Superior temporal gyrus (tissue), 1 donor: ENCODE data around the gene MEIS3.
A peak's percentile ranks its signal among the peaks of the same experiment; 100 is the strongest.

ENCODE experiments used
- DNase-seq: peaks from one replicate; pipeline ENCODE4 v3.0.0-alpha.2; 2016; ENCODE audit errors: extremely low spot score

Gene MEIS3

DNA sequence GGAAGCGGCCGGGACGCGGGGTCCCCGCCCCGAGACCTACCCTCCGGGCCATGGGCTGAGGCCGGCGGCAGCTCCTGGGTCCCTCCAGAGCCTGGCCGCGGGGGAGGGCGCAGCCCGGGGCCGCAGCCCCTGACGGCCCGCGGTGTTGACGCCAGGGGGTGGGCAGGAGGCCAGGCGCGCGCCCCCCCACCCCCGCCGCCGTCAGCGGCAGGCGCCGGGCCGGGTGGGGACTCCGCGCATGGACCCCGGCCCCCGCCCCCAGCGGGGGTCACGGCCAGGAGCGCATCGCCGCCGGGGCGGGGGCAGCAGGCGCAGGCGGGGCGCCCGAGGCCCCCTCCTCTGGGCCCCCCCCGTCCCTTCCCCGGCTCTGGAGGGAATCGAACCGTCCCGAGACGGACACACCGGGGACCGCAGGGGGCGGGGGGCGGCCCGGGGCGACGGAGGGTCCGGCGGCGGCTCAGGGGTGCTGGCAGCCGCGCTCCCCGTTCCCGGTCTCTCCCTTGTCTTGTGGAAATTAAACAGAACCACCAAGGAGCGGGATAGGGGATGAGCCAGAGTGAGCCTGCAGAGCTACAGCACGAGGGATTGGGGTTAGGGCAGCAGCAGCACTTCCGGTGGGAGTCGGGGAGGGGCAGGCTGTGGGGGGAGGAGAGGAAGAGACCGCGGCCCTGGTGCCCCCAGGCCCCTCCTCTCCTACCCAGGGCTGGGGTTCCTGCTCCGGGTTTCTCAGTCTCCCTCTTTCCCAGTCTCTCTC, at the start of gene MEIS3:
Gene MEIS3, minus strand, starts transcription at position 498 of the 754 bp plus-strand sequence. Its CDS starts 446 bp downstream, at position 52.
- no peak for DNase-seq

DNA sequence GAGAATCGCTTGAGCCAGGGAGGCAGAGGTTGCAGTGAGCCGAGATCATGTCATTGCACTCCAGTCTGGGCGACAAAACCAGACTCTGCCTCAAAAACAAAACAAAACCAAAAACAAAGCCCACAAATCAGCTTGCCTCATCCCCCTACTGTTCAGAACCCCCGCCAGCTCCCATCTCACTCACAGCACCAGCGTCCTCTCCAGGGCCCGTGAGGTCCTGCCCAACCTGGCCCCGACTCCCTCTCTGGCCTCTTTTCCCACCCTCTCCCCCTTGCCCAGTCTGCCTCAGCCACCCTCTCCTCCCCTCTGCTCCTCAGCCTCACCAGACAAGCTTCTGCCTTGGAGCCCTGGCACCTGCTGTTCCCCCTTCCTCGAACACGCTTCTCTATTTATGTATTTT, 48.6 kb upstream of the MEIS3 start:
- DNase-seq = no peak

DNA sequence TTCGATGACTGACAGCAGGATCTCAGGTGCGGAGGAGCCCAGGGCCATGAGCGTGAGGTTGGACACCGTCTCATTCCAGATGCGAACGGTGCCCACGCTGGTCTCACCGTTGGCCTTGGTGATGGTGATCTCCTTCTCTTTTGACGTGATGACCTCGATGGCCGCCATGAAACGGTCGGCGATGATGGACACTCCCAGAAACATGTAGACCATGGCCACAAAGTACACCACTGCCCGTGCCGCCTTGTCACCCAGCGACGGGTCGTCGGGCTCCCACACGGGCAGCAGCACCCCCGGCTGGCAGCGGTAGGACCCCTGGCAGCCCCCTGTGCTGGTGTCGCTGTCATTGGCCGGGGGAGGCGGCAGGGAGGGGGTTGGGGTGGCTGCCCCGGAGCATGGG, 46.6 kb upstream of the MEIS3 start:
- DNase-seq = no peak

DNA sequence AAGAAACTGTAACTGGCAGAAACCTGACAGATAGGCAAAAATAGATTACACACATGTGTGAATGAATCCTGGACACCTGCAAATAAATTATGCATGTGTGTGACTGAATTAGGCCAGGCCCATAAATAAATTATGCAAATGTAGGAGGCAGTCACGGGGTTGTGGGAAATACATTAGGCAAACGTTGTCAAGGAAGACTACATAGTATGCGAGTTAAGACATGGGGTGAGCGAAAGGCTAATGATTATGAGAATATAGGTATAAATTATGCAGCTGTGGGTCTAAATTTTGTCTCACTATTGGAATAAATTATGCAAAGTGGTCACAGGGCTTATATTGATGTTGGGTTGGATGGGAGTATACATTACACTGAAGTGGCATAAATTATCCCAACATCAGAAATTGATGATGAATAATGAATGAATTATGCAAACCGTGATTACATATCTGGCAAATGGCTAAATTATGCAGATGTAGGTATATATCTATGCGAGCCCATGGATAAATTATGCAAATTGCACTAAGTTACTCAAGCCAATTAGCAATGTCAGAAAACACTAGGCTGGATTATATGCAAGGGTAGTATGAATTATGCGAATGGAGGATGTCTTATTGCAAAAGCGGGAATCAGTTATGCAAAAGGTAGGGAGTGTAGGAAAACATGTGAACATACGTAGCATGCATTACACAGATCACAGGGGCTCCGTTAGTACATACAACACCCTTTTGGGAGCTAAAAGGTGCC, 45.5 kb upstream of the MEIS3 start:
- DNase-seq = no peak

DNA sequence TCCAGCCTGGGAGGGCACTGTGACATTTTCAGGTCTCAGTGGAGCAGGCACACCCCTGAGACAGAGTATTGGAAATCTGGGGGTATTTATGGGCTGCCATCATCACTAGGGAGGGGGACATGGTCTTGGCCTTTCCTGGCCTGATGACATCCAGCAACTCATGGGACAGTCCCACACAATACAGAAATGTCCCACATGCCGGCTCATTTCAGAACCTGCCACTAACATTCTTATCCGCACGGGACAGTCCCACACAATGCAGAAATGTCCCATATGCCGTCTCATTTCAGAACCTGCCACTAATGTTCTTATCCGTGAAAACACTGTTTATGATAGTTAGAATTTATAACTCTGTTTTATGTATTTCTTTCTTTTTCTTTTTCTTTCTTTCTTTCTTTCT, 42.5 kb upstream of the MEIS3 start:
- DNase-seq = no peak

DNA sequence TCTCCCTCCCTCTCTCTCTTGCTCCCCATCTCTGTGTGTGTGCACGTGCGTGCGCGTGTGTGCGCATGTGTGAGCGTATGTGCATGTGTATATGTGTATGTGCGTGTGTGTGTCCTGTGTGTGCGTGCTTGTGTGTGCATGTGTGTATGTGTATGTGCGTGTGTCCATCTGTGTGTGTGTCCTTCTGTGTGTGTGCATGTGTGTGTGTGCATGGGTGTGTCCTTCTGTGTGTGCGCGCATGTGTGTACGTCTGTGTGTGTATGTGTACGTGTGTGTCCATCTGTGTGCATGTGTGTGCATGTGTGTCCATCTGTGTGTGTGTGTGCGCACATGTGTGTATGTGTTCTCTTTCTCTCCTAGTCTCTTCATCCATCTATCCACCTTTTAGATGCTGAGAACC, 40.1 kb upstream of the MEIS3 start:
- DNase-seq = no peak

DNA sequence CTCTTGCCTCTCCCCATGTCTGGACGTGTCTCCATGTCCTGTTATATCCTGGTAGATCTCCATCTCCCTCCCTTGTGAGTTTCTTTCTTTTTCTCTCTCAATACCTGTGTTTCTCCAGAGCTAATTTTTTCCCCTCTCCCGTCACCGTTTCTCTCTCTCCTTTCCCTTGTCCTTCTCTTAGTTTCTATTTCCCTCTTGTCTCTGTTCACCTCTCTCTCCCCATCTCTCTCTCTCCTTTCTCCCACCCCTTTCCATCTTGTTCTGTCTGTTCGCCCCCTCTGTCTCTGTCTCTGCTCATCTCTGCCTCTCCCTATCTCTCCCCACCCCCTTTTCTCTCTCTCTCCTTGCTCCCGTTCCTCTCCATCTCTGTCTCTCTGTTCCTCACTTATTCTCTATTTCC, 39.3 kb upstream of the MEIS3 start:
- no peak for DNase-seq

DNA sequence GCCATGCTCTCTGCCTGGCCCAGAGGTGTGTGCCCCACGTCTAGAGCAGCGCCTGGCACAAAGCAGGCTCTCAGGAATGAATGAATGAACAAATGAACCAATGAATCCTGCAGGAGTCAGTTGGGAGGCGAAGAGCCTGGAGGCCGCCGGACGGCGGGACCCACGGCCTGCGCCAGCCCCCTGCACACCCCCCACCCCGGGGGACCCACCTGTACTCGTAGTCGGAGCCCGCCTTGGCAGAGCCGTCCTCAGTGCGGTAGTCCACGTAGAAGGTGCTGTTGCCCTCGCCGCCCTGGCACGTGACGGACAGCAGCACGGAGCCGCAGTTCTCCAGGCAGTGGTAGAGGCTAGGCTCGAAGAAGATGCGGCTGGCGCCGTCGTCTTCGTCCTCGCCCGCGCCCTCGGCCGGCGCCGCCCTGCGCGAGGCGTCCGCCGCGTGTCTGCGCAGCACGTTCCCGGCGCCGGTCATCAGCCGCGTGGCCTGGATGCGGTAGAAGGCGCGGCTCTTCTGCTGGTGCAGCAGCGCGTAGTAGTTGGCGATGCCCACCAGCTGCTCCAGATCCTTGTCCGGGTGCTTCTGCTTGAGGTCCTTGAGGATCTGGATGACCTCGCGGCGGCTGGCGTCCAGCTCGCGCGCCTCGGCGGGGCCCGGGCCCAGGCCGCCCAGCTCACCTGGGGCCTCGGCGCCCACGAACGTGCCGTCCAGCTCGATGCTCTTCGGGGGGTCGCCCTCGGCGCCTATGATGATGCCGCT, 37.6 kb upstream of the MEIS3 start:
- no peak for DNase-seq

DNA sequence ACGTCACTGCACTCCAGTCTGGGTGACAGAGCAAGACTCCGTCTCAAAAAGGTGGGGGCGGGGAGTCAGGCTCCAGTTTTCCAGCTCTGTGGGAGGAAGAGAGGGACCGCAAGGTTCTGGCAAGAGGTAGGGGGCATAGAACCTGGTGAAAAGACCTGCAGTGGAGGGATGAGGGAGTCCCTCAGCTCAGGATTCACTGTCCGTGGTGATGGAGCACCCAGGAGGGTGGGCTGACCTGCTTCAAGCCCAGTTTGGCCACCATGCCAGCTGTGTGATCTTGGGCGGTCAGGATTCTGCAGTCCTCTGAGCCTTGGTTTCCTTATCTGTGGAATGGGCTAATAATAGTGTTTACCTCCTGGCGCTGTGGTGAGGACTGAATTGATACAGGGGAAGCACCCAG, 31.2 kb upstream of the MEIS3 start:
- DNase-seq = no peak

DNA sequence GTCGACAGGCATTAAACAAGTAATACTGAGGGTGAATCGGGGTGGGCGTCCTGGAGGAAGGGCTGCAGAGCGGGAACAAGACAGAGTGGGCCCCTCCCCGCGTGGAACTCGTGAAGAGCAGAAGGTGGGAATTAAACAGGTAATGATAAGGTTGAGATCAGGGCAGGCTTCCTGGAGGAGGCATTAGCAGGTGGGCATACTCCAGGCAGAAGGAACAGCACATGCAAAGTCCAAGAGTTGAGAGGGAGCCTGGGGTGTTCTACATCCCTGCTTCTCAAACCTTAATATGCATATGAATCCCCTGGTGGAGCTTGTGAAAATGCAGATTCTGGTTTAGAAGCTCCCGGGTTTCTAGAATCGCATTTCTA, 29.0 kb upstream of the MEIS3 start:
- DNase-seq = no peak

DNA sequence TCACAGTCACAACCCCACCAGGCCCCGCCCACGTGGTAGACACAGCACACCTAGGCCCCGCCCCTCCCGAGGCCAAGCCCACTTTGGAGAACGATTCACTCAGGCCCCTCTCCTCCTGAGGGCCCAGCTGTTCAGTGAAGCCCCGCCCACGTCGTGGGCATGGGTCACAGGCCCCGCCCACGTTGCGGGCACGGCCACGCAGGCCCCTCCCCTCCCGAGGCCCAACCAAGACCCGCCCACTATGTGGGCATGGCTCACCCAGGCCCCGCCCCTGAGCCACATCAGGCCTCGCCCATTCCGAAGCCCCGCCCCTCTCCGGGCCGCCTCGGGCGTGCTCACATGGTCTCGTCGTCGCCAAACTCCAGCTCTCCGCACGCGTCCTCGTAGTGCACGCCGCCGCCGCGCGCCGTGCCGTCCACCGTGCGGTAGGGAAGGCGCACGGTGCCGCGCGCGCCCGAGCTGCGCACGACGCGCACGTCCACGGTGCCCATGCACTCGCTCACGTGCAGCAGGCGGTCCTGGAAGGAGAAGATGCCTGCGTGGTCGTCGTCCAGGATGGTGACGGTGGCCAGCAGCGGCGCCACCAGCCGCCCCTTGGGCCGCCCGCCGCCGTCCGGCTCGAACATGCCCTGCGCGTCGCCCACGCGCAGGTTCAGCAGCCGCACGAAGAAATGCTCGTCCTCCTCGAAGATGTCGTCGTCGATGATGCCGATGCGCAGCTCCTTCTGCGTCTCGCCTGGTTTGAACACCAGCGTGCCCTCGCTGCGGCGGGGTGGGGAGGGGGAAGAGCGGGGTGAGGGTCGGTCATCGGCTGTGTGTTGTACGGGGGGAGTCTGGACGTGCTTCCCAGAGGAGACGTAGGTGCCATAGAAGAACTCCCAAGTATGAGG, 28.4 kb upstream of the MEIS3 start:
- DNase-seq = no peak

DNA sequence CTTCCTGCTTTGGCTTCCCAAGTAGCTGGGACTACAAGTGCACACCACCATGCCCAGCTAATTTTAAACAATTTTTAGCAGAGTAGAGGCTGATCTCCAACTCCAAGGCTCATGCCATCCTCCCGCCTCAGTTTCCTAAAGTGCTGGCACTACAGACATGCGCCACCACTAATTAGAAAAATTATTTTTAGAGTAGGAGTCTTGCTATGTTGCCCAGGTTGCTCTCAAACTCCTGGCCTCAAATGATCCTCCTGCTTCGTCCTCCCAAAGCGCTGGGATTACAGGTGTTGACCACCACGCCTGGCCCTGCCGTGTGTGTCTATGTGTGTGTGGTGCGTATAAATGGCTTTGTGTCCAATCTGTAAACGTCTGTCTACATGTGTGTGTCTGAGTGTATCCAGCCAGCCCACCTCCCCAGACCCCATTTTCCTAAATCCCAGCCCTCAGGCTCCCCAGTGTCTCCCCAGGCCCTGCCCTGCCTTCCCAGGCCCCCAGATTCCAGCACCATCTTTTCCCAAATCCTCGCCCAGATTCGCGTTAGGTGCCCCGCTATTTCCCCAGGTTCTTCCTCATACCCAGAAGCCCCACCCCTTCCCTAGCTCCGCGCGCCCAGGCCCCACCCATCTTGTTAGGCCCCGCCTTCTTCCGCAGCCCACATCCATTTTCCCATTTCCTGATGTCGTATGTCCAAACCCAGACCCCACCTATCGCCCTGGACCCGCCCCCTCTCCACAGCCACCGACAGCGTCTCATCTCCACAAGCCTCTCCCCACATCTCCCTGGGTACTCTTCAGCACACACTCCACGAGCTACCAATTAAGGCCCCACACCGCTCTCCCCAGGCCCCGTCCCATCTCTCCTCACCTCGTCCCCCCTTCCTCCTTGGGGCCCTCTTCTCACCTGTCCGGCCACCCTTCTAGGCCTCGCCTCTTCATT, 27.5 kb upstream of the MEIS3 start:
- DNase-seq = no peak

DNA sequence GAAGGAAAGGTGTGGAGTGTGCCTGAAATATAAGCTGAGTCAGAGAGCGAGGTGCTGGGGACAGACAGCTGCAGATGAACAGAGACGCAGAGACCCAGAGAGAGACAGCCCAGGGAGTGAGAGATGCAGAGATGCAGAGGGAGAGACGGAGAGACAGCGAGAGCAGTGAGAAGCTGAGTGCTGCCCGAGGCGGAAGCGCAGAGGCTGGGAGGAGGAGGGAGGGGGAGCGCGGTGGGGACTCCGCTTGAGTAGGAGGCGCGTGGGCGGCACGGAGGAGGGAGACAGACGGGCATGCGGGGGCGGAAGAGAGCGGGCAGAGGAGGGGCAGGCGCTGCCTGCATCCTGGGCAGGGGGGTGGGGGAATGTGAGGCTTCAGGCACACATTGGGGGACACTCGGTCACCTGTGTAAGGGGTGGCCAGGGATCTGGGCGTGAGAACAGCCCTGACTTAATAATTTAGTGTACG, 26.6 kb upstream of the MEIS3 start:
- DNase-seq = no peak

DNA sequence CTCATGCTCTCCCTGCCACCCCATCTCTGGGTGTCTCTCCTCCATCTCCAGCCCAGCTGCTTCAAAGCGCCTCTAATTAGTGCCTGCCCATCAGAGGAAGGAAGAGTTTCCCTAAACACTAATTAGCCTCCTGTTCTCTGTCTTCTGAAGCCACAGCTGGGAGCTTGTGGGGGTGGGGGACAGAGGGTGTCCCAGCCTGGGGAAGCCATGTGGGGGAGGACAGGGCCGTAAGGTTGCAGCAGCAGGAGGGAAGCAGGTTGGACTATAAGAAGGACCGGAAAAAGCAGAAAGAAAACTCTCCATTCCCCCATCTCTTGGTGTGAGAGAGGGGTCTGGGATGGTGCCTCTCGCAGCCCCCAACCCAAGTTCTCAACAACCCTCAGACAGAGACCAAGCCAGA, 26.2 kb upstream of the MEIS3 start:
- DNase-seq = no peak

DNA sequence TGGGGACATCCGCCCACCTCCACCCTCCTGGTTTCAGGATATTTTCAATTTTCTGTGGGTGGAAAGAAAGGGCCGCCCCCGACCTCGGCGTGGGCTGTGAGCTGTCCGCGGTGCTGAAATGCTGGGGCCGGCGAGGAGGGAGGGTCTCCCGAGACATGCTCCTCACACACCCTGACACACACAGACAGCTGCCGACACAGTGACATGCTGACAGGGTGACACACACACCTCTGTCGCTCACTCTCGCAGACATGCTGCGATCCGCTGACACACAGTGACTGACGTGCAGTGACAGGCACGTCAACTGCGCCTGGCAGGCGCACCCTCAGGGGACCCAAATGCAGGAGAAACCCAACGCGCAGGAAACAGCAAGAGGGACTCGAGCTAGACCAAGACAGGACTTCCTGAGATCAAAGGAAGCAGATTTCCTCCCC, 25.1 kb upstream of the MEIS3 start:
- no peak for DNase-seq

DNA sequence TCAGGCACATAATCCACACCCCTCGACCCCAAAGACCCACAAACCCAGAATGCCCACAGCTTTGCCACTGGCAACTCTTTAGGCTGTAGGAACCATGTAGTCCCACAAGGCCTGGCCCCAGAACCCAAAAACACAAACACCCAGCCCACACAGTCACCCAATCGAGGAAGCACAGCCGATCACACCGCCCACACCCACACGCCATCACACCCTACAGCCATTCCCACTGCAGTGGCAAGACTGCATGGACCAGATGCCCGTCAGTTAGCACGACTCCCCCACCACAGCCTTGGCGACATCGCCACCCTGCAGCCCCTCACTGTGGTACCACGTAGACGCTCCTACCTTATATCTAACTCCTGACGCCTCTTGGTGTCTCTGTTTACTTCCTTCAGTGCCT, 24.0 kb upstream of the MEIS3 start:
- no peak for DNase-seq

DNA sequence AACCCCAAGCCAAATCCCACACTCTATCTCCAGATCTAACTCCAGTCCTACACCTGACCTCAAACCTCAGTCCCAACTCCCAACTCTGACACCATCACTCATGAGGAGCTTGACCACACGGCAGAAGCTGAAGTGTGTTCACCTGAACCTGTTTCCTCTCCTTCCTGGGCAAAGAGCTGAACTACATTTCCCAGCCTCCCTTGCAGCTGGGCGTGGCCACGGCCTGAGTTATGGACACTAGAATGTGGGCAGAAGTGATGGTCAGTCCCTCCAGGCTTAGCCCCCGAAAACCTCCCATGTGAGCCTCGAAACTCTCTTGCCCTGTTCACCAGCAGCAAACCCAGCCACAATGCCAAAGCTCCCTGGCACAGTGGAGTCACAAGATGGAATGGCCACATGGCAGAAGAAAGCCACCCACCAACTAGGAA, 19.5 kb upstream of the MEIS3 start:
- DNase-seq = no peak

DNA sequence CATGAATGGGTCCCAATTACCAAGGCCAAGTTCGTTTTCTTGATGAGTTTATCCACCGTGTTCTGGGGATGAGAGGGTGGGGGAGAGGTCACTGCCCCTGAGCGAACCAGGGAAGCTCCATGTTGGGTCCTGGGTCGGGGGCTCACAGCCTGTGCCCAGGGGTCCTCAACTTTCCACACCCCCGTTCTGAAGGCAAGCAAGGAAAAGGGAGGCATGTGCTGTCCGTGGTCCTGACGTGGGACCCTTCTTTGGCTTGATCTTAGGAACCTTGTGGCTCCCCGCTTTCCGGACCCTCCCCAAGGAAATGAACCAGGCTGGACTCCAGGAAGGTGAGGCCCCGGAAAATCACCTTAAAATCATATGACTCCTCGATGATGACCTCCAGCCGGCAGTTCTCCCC, 18.2 kb upstream of the MEIS3 start:
- DNase-seq = no peak

DNA sequence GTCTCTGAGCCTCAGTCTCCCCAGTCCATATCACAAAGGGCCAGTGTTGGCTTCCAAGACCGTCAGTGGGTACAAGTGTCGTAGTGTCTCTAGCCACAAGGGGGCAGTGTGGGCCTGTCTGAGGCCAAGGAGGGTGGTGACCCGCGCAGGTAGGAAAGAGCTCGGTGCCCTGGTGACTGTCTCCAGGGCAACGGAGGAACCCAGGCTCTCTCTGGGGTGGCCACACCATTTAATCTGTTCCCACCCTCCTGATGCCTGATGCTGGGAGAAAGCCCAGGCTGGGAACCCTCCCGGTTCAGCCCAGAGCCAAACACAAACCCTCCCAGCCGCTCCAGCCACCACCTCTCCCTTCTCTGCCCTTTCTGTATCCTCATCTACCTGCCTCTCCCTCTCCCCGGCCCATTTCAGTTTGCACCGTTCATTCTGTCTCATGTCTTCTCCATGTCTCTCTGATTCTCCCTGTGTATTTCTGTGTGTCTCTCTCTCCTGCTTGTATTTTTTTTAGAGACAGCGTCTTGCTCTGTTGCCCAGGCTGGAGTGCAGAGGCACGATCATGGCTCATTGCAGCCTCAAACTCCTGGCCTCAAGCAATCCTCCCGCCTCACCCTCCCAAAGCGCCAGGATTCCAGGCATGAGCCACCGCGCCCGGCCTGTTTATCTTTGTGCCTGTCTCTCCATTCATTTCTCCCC, 17.5 kb upstream of the MEIS3 start:
- peak; percentile 91 for DNase-seq

DNA sequence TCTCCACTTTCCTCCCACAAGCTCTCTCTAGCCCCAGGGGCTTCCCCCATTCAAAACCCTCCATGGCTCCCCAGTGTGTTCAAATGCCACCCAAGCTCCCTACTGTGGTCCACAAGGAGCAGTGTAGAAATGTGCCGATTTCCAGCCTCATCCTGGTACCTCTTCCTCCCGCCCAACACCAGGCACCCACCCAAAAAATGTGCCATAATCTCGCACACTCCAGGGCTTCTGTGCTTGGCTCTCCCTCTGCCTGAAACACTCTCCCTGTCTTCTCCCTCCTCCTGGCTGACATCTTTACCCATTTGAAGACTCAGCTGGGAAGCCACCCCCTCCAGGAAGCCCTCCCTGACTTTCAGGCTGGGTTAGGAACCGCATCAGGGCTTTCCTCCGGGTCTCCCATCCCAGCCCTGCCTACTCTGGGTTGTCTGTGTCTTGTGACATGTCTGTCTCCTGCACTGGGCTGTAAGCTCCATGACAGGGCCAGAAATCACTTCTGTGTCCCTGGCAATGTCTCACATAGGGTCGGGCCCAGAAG, 16.6 kb upstream of the MEIS3 start:
- DNase-seq = no peak
